HEK293T (cell line): Measurements from ENCODE around the gene CLHC1.

ENCODE experiments used
- CTCF ChIA-PET: fragments of 350-600 bp; formaldehyde crosslinking; extraction: SDS; loops from one replicate; lab custom pipeline; 2021; ENCODE audit warnings: antibody characterized with exemption, inconsistent platforms; lab: Yijun Ruan, JAX
- POLR2A ChIA-PET: fragments of 350-600 bp; formaldehyde crosslinking; extraction: SDS; loops from one replicate; lab custom pipeline; 2020; ENCODE audit warnings: antibody characterized with exemption, inconsistent platforms; lab: Yijun Ruan, JAX
- DNase-seq: peaks from one replicate; pipeline ENCODE4 v3.0.0; 2012; ENCODE audit warnings: mixed read lengths; ENCODE audit errors: extremely low spot score
- ARNT ChIP-seq: fragments of 450-650 bp; IDR thresholded peaks from 2 replicates; pipeline ENCODE4 v1.6.1; 2017; ENCODE audit warnings: mild to moderate bottlenecking
- BHLHE40 ChIP-seq: fragments of 450-650 bp; IDR thresholded peaks from 2 replicates; pipeline ENCODE4 v1.6.1; 2016; ENCODE audit warnings: mild to moderate bottlenecking, moderate library complexity, borderline replicate concordance
- CTBP1 ChIP-seq: fragments of 450-650 bp; IDR thresholded peaks from 2 replicates; pipeline ENCODE4 v1.6.1; 2016; ENCODE audit warnings: borderline replicate concordance
- ELF4 ChIP-seq: fragments of 450-650 bp; IDR thresholded peaks from 2 replicates; pipeline ENCODE4 v1.6.1; 2017; ENCODE audit warnings: antibody characterized with exemption
- FOXA1 ChIP-seq: fragments of 450-650 bp; IDR thresholded peaks from 2 replicates; pipeline ENCODE4 v1.6.1; 2016; ENCODE audit warnings: mild to moderate bottlenecking
- FOXK2 ChIP-seq: fragments of 450-650 bp; IDR thresholded peaks from 2 replicates; pipeline ENCODE4 v1.6.1; 2016; ENCODE audit warnings: mild to moderate bottlenecking
- FOXM1 ChIP-seq: fragments of 450-650 bp; IDR thresholded peaks from 2 replicates; pipeline ENCODE4 v1.6.1; 2017; ENCODE audit warnings: mild to moderate bottlenecking, borderline replicate concordance
- HDGF ChIP-seq: fragments of 450-650 bp; IDR thresholded peaks from 2 replicates; pipeline ENCODE4 v1.6.1; 2017; ENCODE audit warnings: antibody characterized with exemption, borderline replicate concordance
- L3MBTL2 ChIP-seq: fragments of 450-650 bp; conservative IDR thresholded peaks from 2 replicates; pipeline ENCODE4 v1.6.1; 2016; ENCODE audit warnings: mild to moderate bottlenecking
- LEF1 ChIP-seq: fragments of 450-650 bp; IDR thresholded peaks from 2 replicates; pipeline ENCODE4 v1.6.1; 2017; ENCODE audit warnings: mild to moderate bottlenecking, borderline replicate concordance
- NFRKB ChIP-seq: fragments of 450-650 bp; IDR thresholded peaks from 2 replicates; pipeline ENCODE4 v1.6.1; 2016; ENCODE audit warnings: mild to moderate bottlenecking, moderate library complexity
- SP1 ChIP-seq: fragments of 450-650 bp; IDR thresholded peaks from 2 replicates; pipeline ENCODE4 v1.6.1; 2017
- SUZ12 ChIP-seq: fragments of 450-650 bp; IDR thresholded peaks from 2 replicates; pipeline ENCODE4 v1.6.1; 2016; ENCODE audit warnings: mild to moderate bottlenecking
- TARDBP ChIP-seq: fragments of 450-650 bp; IDR thresholded peaks from 2 replicates; pipeline ENCODE4 v1.6.1; 2016
- ZNF384 ChIP-seq: fragments of 450-650 bp; IDR thresholded peaks from 2 replicates; pipeline ENCODE4 v1.6.1; 2016
- TF ChIP-seq, protein P1 (sequence below): fragments of 450-650 bp; IDR thresholded peaks from 2 replicates; pipeline ENCODE4 v1.6.1; 2016

The CLHC1 gene

DNA sequence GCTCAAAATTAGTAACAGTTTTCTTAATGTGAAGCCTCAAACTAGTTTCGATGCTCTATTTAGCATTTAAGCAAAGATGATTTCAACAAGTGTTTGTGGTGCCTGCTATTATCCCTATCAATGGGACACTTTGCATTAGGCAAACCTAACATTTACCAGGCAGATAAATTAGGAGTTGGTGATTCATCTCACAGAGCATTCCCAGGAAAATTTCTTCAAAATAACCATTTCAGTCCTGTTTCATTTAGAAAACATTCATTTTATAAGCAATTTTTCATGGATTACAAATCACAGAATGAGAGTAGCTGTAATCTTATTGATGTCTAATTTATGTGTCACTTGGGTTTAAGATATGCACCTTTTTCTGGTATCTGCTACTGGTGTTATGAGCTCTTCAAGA, 62.7 kb downstream of the CLHC1 start:
- no peak for DNase-seq
- ChIA-PET CTCF (interaction anchor here (0.8 to 3.6 kb wide), 5 partner anchors 12 to 270 kb away, joined by 3 to 16 read pairs (median 5); no protein-coding TSS in a partner anchor), POLR2A (no interaction called here)
- TF ChIP-seq LEF1 (no peak), SP1 (no peak), CTBP1 (no peak)
- TF ChIP-seq, protein P1, sequence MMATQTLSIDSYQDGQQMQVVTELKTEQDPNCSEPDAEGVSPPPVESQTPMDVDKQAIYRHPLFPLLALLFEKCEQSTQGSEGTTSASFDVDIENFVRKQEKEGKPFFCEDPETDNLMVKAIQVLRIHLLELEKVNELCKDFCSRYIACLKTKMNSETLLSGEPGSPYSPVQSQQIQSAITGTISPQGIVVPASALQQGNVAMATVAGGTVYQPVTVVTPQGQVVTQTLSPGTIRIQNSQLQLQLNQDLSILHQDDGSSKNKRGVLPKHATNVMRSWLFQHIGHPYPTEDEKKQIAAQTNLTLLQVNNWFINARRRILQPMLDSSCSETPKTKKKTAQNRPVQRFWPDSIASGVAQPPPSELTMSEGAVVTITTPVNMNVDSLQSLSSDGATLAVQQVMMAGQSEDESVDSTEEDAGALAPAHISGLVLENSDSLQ = no peak

DNA sequence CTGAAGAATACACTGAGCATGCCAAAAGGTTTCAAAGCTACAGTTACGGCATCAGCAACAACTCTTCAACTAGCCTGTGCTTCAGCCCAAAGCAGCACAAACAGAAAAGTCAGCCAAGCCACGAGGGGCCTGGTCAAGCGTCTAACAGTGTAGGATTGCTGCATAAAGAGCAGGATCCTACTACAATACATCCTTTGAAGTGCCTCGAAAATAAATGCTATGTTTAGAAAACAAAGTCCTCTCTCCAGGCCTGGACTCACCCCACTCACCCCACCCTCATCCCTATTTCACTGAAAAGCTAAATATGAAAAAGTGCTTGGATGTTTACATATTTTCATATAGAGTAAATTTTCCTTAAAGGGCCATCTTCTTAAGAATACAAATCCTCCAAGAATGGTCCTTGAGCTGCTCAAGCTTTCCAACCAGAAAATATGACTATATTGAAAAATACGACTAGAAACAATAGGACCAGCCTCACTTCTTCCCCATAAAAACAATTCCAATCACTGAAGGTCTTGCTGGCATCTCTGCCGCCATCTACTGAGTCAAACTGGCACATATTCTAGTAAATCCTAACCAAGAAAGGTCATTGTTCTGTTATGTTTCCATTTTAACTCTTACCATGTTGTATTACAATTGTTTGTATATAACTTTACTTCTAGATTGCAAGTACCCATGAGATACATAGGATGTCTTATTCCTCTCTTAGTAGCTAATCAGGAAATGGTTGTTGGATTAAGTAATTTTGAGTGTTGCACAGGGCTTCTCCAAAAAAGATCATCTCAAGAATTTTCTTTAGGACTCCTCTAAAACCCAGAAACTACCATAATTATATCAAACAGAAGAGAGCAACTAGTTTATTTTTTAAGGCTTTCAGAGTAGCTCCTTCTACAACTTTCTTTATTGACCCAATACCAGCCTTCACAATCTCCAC, 63.6 kb downstream of the CLHC1 start:
- TF ChIP-seq TARDBP (no peak), FOXM1 (no peak), ELF4 (no peak), ZNF384 (no peak), SP1 (no peak), BHLHE40 (no peak), ARNT (no peak)
- peak; percentile 54 for DNase-seq
- CTCF ChIA-PET = interaction anchor here (0.6 to 3.6 kb wide), 8 partner anchors 13 to 269 kb away, joined by 3 to 16 read pairs (median 3); no protein-coding TSS in a partner anchor
- POLR2A ChIA-PET = interaction anchor here (1.1 to 1.4 kb wide), 2 partner anchors 47 to 118 kb away, joined by 4 to 6 read pairs; partner anchors contain the start of gene RTN4

DNA sequence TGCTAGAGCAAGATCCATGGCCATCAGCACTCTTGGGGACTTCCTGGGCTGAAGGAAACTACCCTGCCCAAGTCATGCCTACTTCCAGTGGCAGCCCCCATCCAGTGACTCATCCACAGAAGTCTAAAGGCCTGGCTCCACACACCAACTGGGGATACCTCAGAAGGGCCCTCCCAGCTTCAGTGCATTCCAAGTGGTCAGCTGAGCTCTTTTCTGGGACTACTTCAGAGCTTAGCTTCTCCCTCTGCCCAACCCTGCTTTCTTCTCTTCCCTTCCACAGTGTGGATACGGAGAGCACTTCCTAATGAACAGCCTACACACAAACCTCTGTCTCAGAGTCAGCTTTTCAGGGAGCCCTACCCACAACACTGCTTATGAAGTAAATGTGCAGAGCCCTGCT, 66.5 kb downstream of the CLHC1 start:
- ChIA-PET CTCF (interaction anchor here (0.5 to 3.6 kb wide), 2 partner anchors 117 kb away, joined by 3 to 16 read pairs; no protein-coding TSS in a partner anchor), POLR2A (interaction anchor here (1.3 kb wide), 1 partner anchor 117 kb away, joined by 3 read pairs; no protein-coding TSS in a partner anchor)
- TF ChIP-seq SP1 (no peak), FOXA1 (no peak), CTBP1 (no peak), NFRKB (no peak), SUZ12 (no peak), FOXK2 (no peak), BHLHE40 (no peak), LEF1 (no peak), TARDBP (no peak), L3MBTL2 (no peak), FOXM1 (no peak)
- TF ChIP-seq, protein P1 = no peak
- no peak for DNase-seq

DNA sequence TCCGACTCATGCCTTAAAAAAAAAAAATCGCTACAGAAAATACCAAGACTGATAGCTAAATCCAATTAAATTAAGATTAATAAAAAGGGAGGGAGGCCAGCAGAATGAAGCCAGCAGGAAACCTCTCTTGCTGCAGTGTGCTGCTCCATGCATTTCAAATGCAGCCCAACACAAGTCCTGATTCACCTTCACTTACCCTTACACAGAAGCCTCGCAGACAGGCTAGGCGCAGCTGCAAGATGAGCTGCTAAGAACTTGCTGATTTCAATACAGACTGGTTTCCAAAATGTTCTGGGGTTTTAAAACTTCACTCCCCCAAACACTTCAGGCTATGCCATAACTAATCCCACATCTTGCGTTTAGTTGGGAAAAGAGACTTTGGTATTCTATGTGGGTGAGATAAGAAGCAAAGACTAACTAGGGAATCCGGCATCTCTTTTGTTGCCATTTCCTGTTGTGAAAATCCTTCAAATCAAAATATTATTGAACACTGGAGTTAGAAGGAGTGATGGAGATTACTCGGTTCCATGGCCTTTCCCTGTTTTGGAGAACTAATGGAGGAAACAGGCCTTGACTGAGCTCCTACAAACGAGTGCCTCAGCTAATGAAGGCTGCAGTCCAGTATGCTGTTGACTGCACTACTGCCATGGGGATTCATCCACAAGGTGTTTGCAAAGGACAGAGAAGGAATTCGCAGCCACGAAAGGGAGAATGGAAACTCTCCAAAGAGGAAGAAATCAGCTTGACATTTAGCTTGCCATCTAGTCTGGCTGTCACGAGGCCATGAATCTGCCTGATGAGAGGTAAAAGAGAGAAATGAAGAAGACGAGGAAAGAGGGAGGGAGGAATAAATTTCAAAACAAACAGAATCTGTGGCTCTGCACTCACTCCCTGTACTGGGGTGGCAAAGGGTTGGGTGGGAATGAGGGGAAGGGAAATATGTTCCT, 67.3 kb downstream of the CLHC1 start:
- no peak for TF ChIP-seq ELF4
- TF ChIP-seq L3MBTL2 = no peak
- TF ChIP-seq SUZ12 = no peak
- TF ChIP-seq BHLHE40 = no peak
- no peak for TF ChIP-seq ARNT
- TF ChIP-seq FOXM1 = no peak
- no peak for TF ChIP-seq NFRKB
- TF ChIP-seq FOXK2 = no peak
- TF ChIP-seq, protein P1 = no peak
- ChIA-PET POLR2A (interaction anchor here (1.3 kb wide), 1 partner anchor 116 kb away, joined by 3 read pairs; no protein-coding TSS in a partner anchor), CTCF (interaction anchor here (0.5 kb wide), 1 partner anchor 116 kb away, joined by 3 read pairs; no protein-coding TSS in a partner anchor)
- no peak for DNase-seq

GRCh38 chr2:55163941-55164390, 68.1 kb downstream of the CLHC1 start:
- ChIA-PET POLR2A (interaction anchor here (1.3 kb wide), 1 partner anchor 51 kb away, joined by 3 read pairs; no protein-coding TSS in a partner anchor), CTCF (no interaction called here)
- TF ChIP-seq, protein P1 = no peak
- TF ChIP-seq ELF4 = no peak
- TF ChIP-seq FOXM1 = no peak
- TF ChIP-seq BHLHE40 = no peak
- TF ChIP-seq SP1 = no peak
- no peak for TF ChIP-seq TARDBP
- no peak for TF ChIP-seq LEF1
- TF ChIP-seq SUZ12 = no peak
- no peak for TF ChIP-seq ZNF384
- no peak for TF ChIP-seq FOXA1
- TF ChIP-seq NFRKB = no peak
- TF ChIP-seq HDGF = no peak
- TF ChIP-seq CTBP1 = no peak
- TF ChIP-seq FOXK2 = no peak
- no peak for TF ChIP-seq L3MBTL2
- no peak for DNase-seq
